Lung (tissue), 12 donors: ENCODE measurements around the gene NUDT1. TPM values are rescaled to one million over a fixed set of nuclear protein-coding genes. Genes with fewer than 3 reads are reported as not detected.

Experiments
- ATAC-seq: fragments of 200-7000 bp; cut with Tn5 transposase; one replicate; pipeline ENCODE4 v1.9.1; 2020; ENCODE audit warnings: moderate number of reproducible peaks; ENCODE audit not compliant: insufficient read depth, low FRiP score
- DNase-seq, 3 donors: peaks; one replicate each; pipeline ENCODE4 v3.0.0-alpha.2; 2013 to 2017
- H3K27ac ChIP-seq, 2 donors: one replicate each; pipeline ENCODE4 v1.5.1; 2013; ENCODE audit warnings: mild to moderate bottlenecking in 2 of 2, moderate library complexity in 2 of 2, control low read depth in 1 of 2, inconsistent platforms in 1 of 2, low read depth in 1 of 2, low read length in 1 of 2
- H3K27me3 ChIP-seq, 3 donors: one replicate each; pipeline ENCODE4 v1.5.1; 2013; ENCODE audit warnings: low read length in 2 of 3; ENCODE audit not compliant: control insufficient read depth in 3 of 3, insufficient read depth in 3 of 3
- H3K36me3 ChIP-seq, 4 donors: one replicate each; pipeline ENCODE4 v1.5.1; 2013; ENCODE audit warnings: low read length in 4 of 4, mild to moderate bottlenecking in 1 of 4, moderate library complexity in 1 of 4; ENCODE audit not compliant: control insufficient read depth in 4 of 4, insufficient read depth in 4 of 4
- H3K4me1 ChIP-seq, 5 donors: one replicate each; pipeline ENCODE4 v1.5.1; 2013; ENCODE audit warnings: low read length in 5 of 5, mild to moderate bottlenecking in 2 of 5, moderate library complexity in 1 of 5; ENCODE audit not compliant: control insufficient read depth in 5 of 5, insufficient read depth in 5 of 5
- H3K4me3 ChIP-seq: one replicate; pipeline ENCODE4 v1.5.1; 2013; ENCODE audit warnings: mild to moderate bottlenecking, control low read depth, moderate library complexity
- H3K9ac ChIP-seq, 2 donors: one replicate each; pipeline ENCODE4 v1.5.1; 2013; ENCODE audit warnings: low read length in 2 of 2, control low read depth in 1 of 2; ENCODE audit not compliant: insufficient read depth in 1 of 2
- H3K9me3 ChIP-seq, 4 donors: one replicate each; pipeline ENCODE4 v1.5.1; 2013; ENCODE audit warnings: low read length in 3 of 4, mild to moderate bottlenecking in 1 of 4, moderate library complexity in 1 of 4; ENCODE audit not compliant: control insufficient read depth in 4 of 4, insufficient read depth in 3 of 4
- WGBS, 2 donors: extraction: QIAGEN DNeasy Blood & Tissue Kit; methylation state at CpG; one replicate each; pipeline ENCODE4 v1.1.7; 2013; 5-methylcytosine and 5-hydroxymethylcytosine counted together
- polyA plus RNA-seq, 2 donors: library from polyadenylated mRNA; stranded (reverse); fragments of 200-250 nt; gene quantifications; one replicate each; pipeline ENCODE4 v1.2.1, GENCODE V29; 2013
- total RNA-seq, 2 donors: library from RNA; depleted of rRNA in 1 of 2; stranded (reverse); fragments of >200 nt in 1 of 2; gene quantifications; one replicate each; pipeline ENCODE4 v1.2.1, GENCODE V29; 2014 to 2021
- TF ChIP-seq, protein P1 (sequence below): IDR thresholded peaks from 2 replicates; pipeline ENCODE4 v1.5.1; 2012; ENCODE audit warnings: mild to moderate bottlenecking; ENCODE audit errors: control extremely low read depth, extremely low read depth
- donor health status: control.
- donor health status: control.
- donor health status: Bipolar disorder and iron deficiency.
- donor health status: healthy.
- donor health status: DM: yes; HTN: yes; CAD: no.

NUDT1 gene
- total and polyA plus RNA-seq, 4 donors = 9.3 to 24.7 (median 18.5) TPM

GRCh38 chr7:2203766-2204300, 38.2 kb upstream of the NUDT1 start:
- Histone ChIP-seq H3K9me3 (no peaks in the 10 kb centered on the region), H3K36me3 (peaks cover 0 to 33% (median 21%) of the 10 kb centered on the region in 4 donors), H3K27me3 (no peaks in the 10 kb centered on the region), H3K27ac (no peak overlapping the region), H3K4me1 (peaks cover 0 to 21% (median 7%) of the 10 kb centered on the region in 5 donors), H3K9ac (no peak overlapping the region), H3K4me3 (no peak overlapping the region)
- ATAC-seq = no peak
- TF ChIP-seq, protein P1, sequence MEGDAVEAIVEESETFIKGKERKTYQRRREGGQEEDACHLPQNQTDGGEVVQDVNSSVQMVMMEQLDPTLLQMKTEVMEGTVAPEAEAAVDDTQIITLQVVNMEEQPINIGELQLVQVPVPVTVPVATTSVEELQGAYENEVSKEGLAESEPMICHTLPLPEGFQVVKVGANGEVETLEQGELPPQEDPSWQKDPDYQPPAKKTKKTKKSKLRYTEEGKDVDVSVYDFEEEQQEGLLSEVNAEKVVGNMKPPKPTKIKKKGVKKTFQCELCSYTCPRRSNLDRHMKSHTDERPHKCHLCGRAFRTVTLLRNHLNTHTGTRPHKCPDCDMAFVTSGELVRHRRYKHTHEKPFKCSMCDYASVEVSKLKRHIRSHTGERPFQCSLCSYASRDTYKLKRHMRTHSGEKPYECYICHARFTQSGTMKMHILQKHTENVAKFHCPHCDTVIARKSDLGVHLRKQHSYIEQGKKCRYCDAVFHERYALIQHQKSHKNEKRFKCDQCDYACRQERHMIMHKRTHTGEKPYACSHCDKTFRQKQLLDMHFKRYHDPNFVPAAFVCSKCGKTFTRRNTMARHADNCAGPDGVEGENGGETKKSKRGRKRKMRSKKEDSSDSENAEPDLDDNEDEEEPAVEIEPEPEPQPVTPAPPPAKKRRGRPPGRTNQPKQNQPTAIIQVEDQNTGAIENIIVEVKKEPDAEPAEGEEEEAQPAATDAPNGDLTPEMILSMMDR = no peak
- peak in 2 of 3 donors; percentile 5 to 9 for DNase-seq
- 72 to 74% methylated on average over 13 of the region's 13 CpGs for WGBS, 2 donors

DNA sequence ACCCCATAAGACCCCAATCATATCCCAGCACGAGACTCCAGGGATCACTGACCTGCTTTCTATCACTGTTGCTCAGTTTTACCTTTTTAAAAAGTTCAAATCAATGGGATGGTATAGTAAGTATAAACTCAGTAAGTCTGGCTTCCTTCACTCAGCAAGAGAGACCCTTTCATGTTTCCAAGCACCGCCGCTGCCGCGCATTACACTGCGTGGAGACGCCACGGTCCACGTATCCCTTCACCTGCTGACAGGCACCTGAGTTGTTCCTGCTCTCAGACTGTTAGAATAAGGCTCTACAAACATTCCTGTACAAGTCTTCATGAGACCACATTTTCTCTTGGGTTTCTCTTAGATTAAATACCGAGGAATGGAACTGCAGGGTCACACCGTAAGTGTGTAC, 37.6 kb upstream of the NUDT1 start:
- peaks cover 0 to 21% (median 7%) of the 10 kb centered on the region in 5 donors for H3K4me1 ChIP-seq
- no peak for ATAC-seq
- no peak overlapping the region for H3K27ac ChIP-seq
- WGBS, 2 donors = 85 to 86% methylated on average over 11 of the region's 11 CpGs
- peak in 1 of 3 donors; percentile 13 for DNase-seq
- H3K36me3 ChIP-seq = peaks cover 0 to 33% (median 19%) of the 10 kb centered on the region in 4 donors
- H3K4me3 ChIP-seq = no peak overlapping the region
- no peaks in the 10 kb centered on the region for H3K9me3 ChIP-seq
- no peaks in the 10 kb centered on the region for H3K27me3 ChIP-seq
- TF ChIP-seq, protein P1 = no peak
- no peak overlapping the region for H3K9ac ChIP-seq

DNA sequence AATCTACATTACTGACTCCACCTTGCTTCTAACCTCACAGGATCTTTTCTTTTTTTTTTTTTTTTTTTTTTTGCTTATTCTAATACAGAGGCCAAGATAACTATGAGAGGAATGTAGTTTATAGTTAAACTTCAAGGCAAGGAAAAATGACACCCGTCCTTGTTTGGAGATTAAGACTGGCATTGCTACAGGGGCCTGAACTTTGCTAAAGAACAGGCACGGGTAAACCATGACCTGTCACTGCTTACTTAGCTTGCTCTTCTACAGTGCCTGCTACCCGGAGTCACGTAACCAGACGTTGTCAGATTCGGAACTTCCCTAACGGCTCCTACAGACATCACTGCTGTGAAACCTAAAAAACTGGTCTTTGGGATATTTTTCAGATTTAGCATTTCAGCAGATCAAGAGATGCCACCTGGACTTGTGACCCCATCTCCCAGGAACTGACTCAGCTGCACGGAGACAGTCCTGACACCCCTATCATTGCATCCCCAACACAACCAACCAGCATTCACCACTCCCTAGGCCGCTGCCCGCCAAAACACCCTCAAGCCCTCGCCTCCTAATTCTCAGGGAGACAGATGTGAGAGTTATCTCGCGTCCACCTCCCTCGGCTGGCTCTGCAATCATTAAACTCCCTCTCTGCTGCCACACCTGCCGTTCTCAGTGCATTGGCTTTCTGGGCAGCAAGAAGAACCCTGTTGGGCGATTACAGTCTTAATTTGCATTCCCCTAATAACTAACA, 36.8 kb upstream of the NUDT1 start:
- TF ChIP-seq, protein P1 = no peak
- Histone ChIP-seq H3K36me3 (peaks cover 0 to 25% (median 19%) of the 10 kb centered on the region in 4 donors), H3K9ac (no peak overlapping the region), H3K9me3 (no peaks in the 10 kb centered on the region), H3K27me3 (no peaks in the 10 kb centered on the region), H3K4me3 (no peak overlapping the region), H3K4me1 (peaks cover 0 to 21% (median 7%) of the 10 kb centered on the region in 5 donors), H3K27ac (no peak overlapping the region)
- 79 to 91% methylated on average over 16 of the region's 16 CpGs for WGBS, 2 donors
- DNase-seq (peak in 1 of 3 donors; percentile 14), ATAC-seq (no peak)
